Measurements from ENCODE around the gene TCP1. TPM values are rescaled to one million over a fixed set of nuclear protein-coding genes. Genes with fewer than 3 reads are reported as not detected.
"Not testable (repeated sequence)": the region's sequence is repeated elsewhere in the genome, so short reads cannot be mapped to it uniquely, and the experiment has no call there.

TCP1 gene
- total RNA-seq, 1 experiment from 2014 or later: 528 TPM

GRCh38 chr6:159801935-159802334 is 12.5 kb upstream of the TCP1 start:
- intact Hi-C loops (cut with micrococcal nuclease; ENCODE audit: unreplicated experiment): no loop called here
- Histone ChIP-seq H3K4me3 (ENCODE audit: low read depth, low read length, poor library complexity, severe bottlenecking) (no peak overlapping the region), H3K36me3 (ENCODE audit: insufficient read depth, low read length, poor library complexity, severe bottlenecking) (peaks cover 17% of the 10 kb centered on the region), H3K27me3 (replicated peaks; ENCODE audit: insufficient read depth, low read depth, low read length, poor library complexity) (no peaks in the 10 kb centered on the region), H3K9me3 (ENCODE audit: low read depth, low read length, poor library complexity, severe bottlenecking) (no peaks in the 10 kb centered on the region), H3K27ac (ENCODE audit: low read depth, low read length, poor library complexity, severe bottlenecking) (no peak overlapping the region), H3K4me1 (ENCODE audit: insufficient read depth, low read length, poor library complexity, severe bottlenecking) (no peaks in the 10 kb centered on the region)
- POLR2A ChIA-PET (ENCODE audit: low non-redundant PET): no interaction called here
- CTCF ChIA-PET: no interaction called here
- TF ChIP-seq EZH2 (IDR thresholded peaks at IDR 0.05; ENCODE audit: borderline replicate concordance, low read depth, low read length, poor library complexity, severe bottlenecking): no peak
- TF ChIP-seq CTCF (conservative IDR thresholded peaks at IDR 0.05; ENCODE audit: low read depth, low read length): no peak
- BruUV-seq (replicated peaks): no TSS peak
- DNase-seq (ENCODE audit: low spot score): no peak

- intact Hi-C loops (cut with micrococcal nuclease; ENCODE audit: unreplicated experiment): no loop called here
- no peak for TF ChIP-seq CTCF (conservative IDR thresholded peaks at IDR 0.05; ENCODE audit: low read depth, low read length)
- TF ChIP-seq EZH2 (IDR thresholded peaks at IDR 0.05; ENCODE audit: borderline replicate concordance, low read depth, low read length, poor library complexity, severe bottlenecking): no peak
- DNase-seq (ENCODE audit: low spot score): no peak
- ChIA-PET CTCF (no interaction called here), POLR2A (ENCODE audit: low non-redundant PET) (no interaction called here)
- Histone ChIP-seq H3K27me3 (replicated peaks; ENCODE audit: insufficient read depth, low read depth, low read length, poor library complexity) (no peaks in the 10 kb centered on the region), H3K4me3 (ENCODE audit: low read depth, low read length, poor library complexity, severe bottlenecking) (no peak within 1 kb of the TSS), H3K36me3 (ENCODE audit: insufficient read depth, low read length, poor library complexity, severe bottlenecking) (peaks cover 30% of the 10 kb centered on the region), H3K4me1 (ENCODE audit: insufficient read depth, low read length, poor library complexity, severe bottlenecking) (no peaks in the 10 kb centered on the region), H3K27ac (ENCODE audit: low read depth, low read length, poor library complexity, severe bottlenecking) (no peak within 1 kb of the TSS), H3K9me3 (ENCODE audit: low read depth, low read length, poor library complexity, severe bottlenecking) (no peaks in the 10 kb centered on the region)
- BruUV-seq (replicated peaks): no TSS peak
Measured at GRCh38 chr6:159800141-159800865, 10.9 kb upstream of the TCP1 start, which contains the start of gene PNLDC1. PNLDC1 (plus strand) TSS chr6:159800276; CDS start chr6:159800308, 32 bp downstream.

- TF ChIP-seq CTCF (conservative IDR thresholded peaks at IDR 0.05; ENCODE audit: low read depth, low read length): no peak
- TF ChIP-seq EZH2 (IDR thresholded peaks at IDR 0.05; ENCODE audit: borderline replicate concordance, low read depth, low read length, poor library complexity, severe bottlenecking): no peak
- DNase-seq (ENCODE audit: low spot score): no peak
- ChIA-PET CTCF (no interaction called here), POLR2A (ENCODE audit: low non-redundant PET) (no interaction called here)
- intact Hi-C loops (cut with micrococcal nuclease; ENCODE audit: unreplicated experiment): no loop called here
- Histone ChIP-seq H3K4me1 (ENCODE audit: insufficient read depth, low read length, poor library complexity, severe bottlenecking) (no peaks in the 10 kb centered on the region), H3K27ac (ENCODE audit: low read depth, low read length, poor library complexity, severe bottlenecking) (no peak overlapping the region), H3K9me3 (ENCODE audit: low read depth, low read length, poor library complexity, severe bottlenecking) (no peaks in the 10 kb centered on the region), H3K27me3 (replicated peaks; ENCODE audit: insufficient read depth, low read depth, low read length, poor library complexity) (no peaks in the 10 kb centered on the region), H3K4me3 (ENCODE audit: low read depth, low read length, poor library complexity, severe bottlenecking) (no peak overlapping the region), H3K36me3 (ENCODE audit: insufficient read depth, low read length, poor library complexity, severe bottlenecking) (peaks cover 46% of the 10 kb centered on the region)
- BruUV-seq (replicated peaks): no TSS peak
Measured at GRCh38 chr6:159797554-159797953, 8.2 kb upstream of the TCP1 start.

- H3K27ac ChIP-seq (ENCODE audit: low read depth, low read length, poor library complexity, severe bottlenecking); BruUV-seq (replicated peaks); H3K4me3 ChIP-seq (ENCODE audit: low read depth, low read length, poor library complexity, severe bottlenecking); intact Hi-C loops (cut with micrococcal nuclease; ENCODE audit: unreplicated experiment); POLR2A ChIA-PET (ENCODE audit: low non-redundant PET); DNase-seq (ENCODE audit: low spot score); CTCF ChIA-PET; H3K27me3 ChIP-seq (replicated peaks; ENCODE audit: insufficient read depth, low read depth, low read length, poor library complexity); H3K4me1 ChIP-seq (ENCODE audit: insufficient read depth, low read length, poor library complexity, severe bottlenecking); H3K9me3 ChIP-seq (ENCODE audit: low read depth, low read length, poor library complexity, severe bottlenecking): not testable (repeated sequence)
- peaks cover 56% of the 10 kb centered on the region for H3K36me3 ChIP-seq (ENCODE audit: insufficient read depth, low read length, poor library complexity, severe bottlenecking)
Measured at GRCh38 chr6:159794976-159795375, 5.6 kb upstream of the TCP1 start.
